T-helper 9 cell (primary cell): Measurements from ENCODE around the gene TNS1.

Experiments used
- DNase-seq: peaks from one replicate; pipeline ENCODE4 v3.0.0-alpha.2; 2020

TNS1 gene

GRCh38 chr2:217863883-217864282 is 138.9 kb downstream of the TNS1 start:
- DNase-seq, result no peak

DNA sequence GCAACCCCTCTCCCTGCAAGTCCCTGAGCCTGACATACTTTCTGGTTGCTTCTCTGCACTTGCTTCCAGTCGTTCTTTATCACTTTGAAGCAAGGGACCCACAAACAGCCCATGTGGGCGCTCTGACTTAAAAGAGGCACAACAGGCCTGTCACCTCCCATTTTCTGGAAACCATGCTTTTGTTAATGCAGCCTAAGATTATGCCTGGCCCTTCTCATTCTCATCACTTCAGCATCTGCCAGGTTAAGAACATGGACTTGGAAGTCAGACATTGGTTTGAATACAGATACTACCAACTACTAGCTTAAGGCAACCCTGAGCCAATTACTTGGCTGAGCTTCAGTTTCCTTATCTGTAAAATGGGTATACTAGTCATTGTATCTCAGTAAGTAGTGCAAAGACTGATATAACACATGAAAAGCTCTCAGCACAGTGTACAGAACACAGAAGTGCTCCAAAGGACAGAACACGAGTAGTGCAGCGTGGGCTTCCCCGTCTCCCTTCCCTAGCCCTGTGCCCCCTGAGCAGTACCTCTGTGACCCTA is 141.4 kb downstream of the TNS1 start:
- no peak for DNase-seq

GRCh38 chr2:217859926-217860325 is 142.9 kb downstream of the TNS1 start:
- DNase-seq, result no peak

DNA sequence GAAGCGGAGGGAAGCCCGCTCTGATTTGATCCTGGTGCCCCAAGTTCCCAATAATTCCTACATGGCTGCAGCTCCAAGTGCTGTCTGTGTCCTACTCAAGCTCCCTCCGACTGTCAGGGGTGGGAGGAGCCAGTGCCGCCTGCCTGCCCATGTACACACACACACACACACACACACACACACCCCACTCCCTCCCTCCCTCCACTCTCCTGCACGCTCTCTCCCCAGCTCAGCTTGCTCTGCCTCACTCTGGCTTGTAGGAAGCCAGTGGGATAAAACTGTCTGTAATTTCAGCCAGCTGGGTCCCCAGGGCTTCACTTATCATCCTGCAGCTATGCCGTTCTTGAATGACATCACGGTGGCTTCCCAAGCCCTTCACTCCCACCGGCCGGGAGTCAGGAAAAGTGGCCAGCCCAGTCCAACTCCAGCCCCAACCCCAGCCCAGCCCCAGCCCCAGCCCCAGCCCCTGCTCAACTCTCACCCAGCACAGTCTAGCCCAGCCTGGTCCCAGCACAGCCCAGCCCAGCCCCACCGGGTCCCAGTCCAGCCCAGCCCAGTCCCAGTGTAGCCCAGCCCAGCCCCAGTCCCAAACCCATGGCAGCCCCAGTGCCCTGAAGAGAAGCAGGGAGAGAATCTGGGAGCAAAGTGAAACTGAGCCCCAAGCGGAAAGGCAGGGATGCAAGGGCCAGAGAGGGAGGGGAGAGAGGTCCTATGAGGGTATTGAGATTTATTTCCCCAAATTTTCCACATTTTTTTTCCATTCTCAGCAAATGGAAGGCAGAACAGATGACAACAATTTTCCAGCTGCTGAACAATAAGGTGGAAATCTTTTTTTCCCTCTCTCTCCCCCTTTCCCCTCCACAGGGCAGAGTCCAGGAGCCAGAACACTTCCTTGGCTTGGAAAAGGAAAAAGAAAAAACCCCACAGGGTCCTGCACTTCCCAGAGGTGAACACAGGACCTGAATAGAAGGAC is 144.0 kb downstream of the TNS1 start:
- no peak for DNase-seq

- DNase-seq, result no peak
Measured at GRCh38 chr2:217857624-217858506, 144.9 kb downstream of the TNS1 start.

- DNase-seq, result no peak
Measured at GRCh38 chr2:217856871-217857270, 145.9 kb downstream of the TNS1 start.

DNA sequence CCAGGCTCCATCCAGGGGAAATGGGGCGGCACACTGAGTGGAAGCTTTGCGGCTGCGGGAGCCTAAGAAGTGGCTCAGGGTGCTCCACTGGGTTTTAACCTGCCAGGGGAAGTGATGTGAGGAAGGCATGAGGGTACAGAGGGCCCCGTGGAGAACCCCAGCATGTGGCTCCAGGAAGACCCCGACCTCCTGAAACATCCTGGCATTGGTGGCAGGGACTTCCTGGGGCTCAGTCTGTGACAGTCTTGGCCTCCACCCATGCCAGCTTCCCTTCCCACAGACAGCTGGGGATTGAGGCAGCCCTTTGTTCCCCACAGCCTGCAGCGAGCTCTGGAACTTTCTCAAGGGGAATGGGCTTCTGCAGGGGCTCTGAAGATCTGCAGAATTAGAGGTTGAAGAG is 146.6 kb downstream of the TNS1 start:
- no peak for DNase-seq

DNA sequence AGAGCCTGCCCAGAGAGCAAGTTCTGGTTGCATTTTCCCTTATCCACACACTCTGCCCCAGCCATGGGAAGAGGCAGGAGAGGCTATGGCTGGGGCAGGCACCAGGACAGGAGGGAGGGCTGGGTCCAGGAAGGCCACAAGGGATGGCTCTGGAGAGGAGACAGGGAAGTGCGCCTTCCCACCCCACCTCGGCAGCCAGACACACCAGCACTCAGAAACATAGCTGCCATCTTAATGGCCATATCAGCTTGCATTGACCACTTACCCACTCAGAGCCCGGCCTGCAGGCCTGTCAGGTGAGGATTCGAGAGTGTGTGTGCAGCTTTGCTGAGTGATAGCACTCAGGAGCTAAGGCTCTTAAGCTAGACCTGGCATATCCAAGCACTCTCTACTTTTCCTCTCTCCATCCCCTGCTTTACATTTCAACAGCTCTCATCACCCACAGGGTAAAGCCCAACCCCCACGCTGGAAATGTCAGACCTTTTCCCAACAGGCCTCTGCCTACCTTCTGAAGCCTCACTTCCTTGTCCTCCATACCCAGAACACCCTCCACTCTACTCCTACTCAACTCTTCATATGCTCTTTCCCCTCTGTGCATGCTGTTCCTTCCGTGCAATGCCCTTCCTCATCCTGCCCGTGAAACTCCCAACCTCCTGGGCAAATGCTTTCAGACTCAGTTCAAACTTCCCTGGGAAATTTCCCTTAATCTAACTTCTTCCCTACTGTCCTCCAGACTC is 147.9 kb downstream of the TNS1 start:
- no peak for DNase-seq

DNA sequence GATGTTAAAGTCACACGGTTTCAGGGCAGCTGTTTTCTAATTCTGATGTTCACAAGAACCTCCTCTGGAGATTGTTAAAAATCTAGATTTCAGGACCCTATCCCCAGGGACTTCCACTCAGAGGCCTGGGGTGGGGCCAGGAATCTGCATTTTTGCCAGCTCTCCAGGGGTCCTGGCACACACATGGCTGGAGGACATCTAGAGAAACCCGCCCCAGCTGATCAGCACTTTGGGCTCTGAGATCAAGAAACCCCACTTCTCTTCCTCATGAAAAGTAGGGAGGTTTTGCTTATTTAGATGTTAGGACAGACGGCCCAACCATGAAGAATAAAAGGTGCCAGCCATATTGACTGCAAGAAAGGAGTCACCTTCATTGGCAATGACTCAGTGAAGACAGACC is 148.8 kb downstream of the TNS1 start:
- no peak for DNase-seq

DNA sequence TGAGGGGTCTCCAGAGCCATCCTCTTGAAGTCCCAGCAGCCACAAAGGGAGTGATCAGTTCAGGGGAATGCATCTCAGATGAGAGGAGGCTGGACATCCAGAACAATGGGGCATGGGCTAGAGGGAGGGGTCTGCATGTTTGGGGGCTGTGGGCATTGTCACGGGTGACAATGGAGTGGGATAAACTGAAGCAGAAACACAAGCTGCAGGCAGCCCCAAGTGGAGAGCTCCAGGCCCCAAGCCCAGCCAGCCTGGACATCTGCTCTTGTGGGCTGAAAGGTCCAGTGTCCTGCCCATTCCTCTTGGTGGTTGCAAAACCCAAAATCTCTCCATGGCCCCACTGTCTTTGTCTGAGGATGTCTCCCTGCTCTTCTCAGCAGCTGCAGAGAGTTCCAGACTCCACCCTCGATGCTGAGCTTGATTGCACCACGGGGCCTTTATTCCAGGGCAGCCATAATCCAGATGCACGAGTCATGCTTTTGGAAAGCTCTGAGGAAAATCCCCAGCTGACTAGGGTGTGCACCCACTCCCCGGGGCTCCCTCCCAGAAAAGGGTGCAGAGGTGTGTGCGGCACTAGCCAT is 149.4 kb downstream of the TNS1 start:
- DNase-seq, result no peak

DNA sequence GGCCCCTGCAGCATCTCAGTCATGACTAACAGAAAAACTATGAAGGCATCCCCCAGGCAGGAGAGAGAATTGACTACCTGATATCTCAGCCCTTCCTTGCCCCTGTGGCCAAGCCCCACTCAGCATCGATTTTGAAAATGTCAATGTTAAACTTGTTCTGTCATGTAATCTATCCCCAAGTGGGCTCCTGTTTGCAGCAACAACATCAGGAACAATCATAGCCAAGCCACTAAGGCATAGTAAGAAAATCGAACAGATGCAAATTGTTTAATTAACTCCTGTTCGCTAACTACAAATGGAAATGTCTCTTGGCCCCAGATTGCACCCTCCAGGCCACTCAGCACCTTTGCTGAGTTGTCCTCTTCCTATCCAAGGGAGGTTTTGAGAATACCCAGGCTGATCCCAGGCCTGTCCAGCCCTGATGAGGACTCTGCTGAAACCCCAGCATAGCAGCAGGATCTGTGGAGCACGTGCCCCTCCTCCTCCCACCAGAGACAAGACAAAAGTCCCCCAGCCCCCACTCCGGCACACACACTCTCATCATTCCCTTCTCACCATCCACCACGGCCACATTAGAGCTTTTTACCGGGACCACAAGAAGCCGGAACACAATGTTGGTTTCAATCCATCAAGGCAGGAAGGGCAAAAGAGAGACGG is 150.1 kb downstream of the TNS1 start:
- no peak for DNase-seq

DNA sequence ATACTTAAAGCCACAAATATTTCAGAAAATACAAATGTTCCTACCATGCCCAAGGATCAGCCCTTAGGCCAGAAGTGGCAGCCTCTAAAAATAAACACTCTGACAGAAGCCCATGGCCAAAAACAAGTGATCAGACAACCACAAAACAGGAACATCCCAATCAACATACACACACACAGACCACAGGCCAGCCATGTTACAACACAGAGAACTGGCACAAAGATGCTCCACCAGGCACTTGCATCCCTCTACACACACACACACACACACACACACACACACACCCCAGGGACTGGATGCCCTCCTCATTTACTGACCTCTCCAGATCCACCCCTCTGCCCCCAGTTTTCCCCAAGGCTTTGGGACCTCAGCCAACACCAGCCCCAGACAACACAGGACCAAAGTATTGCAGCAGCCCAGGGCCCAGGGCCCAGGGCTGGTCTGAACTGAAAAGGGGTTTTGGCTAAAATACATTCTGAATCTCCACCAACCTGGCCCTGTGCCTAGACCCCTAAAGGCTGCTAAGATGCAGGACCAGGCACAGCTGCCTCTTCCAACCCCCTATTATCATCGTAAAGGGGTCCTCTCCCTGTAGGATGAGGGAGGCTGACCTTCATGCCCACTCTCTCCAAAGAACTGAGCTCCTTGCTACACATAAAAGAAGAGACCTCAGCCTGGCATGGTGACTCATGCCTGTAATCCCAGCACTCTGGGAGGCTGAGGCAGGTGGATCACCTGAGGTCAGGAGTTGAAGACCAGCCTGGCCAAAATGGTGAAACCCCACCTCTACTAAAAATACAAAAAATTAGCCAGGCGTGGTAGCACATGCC is 151.4 kb downstream of the TNS1 start:
- no peak for DNase-seq

- DNase-seq, result no peak
Measured at GRCh38 chr2:217849154-217849975, 153.4 kb downstream of the TNS1 start.

GRCh38 chr2:217848351-217848957 is 154.3 kb downstream of the TNS1 start:
- no peak for DNase-seq

DNA sequence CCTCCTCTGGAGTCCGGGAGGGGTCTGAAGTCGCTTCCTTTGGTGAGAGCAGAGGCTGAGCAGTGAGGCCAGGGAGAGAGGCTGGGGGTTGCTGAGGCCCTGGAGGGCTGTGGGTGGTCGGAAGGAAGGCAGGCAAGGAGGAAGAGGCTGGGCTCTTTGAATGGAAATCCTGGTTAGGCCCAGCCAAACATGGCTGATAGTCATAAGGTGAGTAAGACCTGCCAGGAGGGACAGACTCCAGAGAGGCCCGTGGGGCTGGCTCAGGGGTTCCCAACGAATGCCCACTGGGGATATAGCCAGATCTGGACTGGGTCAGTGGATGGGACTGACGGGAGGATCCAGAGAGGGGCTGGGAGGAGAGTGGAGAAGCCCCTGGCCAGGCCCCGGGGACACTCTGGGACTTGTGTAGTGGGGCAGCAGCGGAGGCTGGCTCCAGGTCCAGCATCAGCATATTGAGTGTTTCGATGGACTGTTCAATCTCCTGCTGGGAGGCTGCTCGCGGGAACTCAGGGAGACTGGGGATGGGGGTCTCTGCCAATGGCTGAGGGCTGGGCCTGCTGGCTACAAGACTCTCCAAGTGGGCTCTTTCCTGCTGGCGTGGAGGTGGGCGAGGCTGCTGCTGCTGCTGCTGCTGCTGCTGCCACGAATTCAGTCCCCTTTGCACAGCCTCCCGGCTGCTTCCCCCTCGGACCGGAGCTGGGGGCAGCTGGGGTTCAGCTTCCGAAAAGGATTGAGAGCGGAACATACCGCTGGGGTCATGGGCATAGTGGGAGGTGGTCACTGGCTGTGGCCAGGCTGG is 155.0 kb downstream of the TNS1 start:
- DNase-seq, result no peak

DNA sequence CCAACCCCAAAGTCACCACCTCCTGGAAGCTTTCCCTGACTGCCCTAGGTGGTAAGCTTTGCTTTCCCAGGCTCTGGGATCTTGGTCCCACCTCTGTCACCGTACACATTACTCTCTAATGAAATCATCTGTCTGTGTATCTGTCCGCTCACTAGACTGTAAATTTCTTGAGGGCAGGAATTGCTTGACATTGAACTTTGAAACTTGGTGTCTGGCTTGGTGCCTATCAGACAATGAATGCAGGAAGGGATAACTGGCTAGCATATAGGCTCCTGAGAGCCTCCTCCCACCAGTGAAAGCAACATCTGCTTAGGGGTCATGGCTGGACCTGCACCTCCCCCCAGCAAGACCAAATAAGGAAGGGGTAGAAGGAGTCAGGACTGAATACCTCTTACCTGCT is 155.7 kb downstream of the TNS1 start:
- no peak for DNase-seq

GRCh38 chr2:217846321-217846743 is 156.5 kb downstream of the TNS1 start:
- DNase-seq, result no peak

GRCh38 chr2:217845301-217845700 is 157.5 kb downstream of the TNS1 start:
- no peak for DNase-seq
